ENCODE measurements around the gene CMTR1. TPM values are rescaled to one million over a fixed set of nuclear protein-coding genes. Genes with fewer than 3 reads are reported as not detected.

Gene CMTR1
- polyA plus RNA-seq, 1 donor from 2014 or later, result 64.1 TPM

- Histone ChIP-seq H3K4me2 (ENCODE audit: low read length) (no peak overlapping the region), H4K20me1 (ENCODE audit: insufficient read depth) (no peaks in the 10 kb centered on the region)
- no peak for TF ChIP-seq TAF1 (IDR thresholded peaks at IDR 0.05; ENCODE audit: low read depth)
- TF ChIP-seq RAD21 (conservative IDR thresholded peaks at IDR 0.05), result no peak
- no peak for TF ChIP-seq REST (IDR thresholded peaks at IDR 0.05; ENCODE audit: borderline replicate concordance)
- TF ChIP-seq POLR2AphosphoS5 (IDR thresholded peaks at IDR 0.05), result no peak
- no peak for TF ChIP-seq EP300 (conservative IDR thresholded peaks at IDR 0.05; ENCODE audit: poor library complexity, severe bottlenecking)
- no peak for TF ChIP-seq EZH2 (IDR thresholded peaks at IDR 0.05; ENCODE audit: borderline replicate concordance, insufficient read depth, low read length, poor library complexity, severe bottlenecking)
Measured at GRCh38 chr6:37396571-37397180, 36.3 kb upstream of the CMTR1 start.

GRCh38 chr6:37399131-37399530, 33.9 kb upstream of the CMTR1 start:
- Histone ChIP-seq H3K79me2 (replicated peaks; ENCODE audit: insufficient read depth, low read length) (no peaks in the 10 kb centered on the region), H3K36me3 (ENCODE audit: insufficient read depth, low read length) (no peaks in the 10 kb centered on the region), H3K4me3 (ENCODE audit: low read length) (no peak overlapping the region), H3K9me3 (ENCODE audit: low read length) (no peaks in the 10 kb centered on the region), H3K27me3 (ENCODE audit: insufficient read depth, low read depth, low read length) (no peaks in the 10 kb centered on the region), H3K27ac (ENCODE audit: low read length) (no peak overlapping the region), H2AFZ (ENCODE audit: low read depth, low read length) (no peak overlapping the region), H3F3A (ENCODE audit: insufficient read depth, low read length, poor library complexity, severe bottlenecking) (no peaks in the 10 kb centered on the region), H3K9ac (ENCODE audit: low read length) (no peak overlapping the region), H3K9me2 (ENCODE audit: insufficient read depth, low read length) (no peaks in the 10 kb centered on the region), H4K20me1 (ENCODE audit: insufficient read depth) (no peaks in the 10 kb centered on the region), H3K4me2 (ENCODE audit: low read length) (no peak overlapping the region)
- TF ChIP-seq EZH2 (IDR thresholded peaks at IDR 0.05; ENCODE audit: borderline replicate concordance, insufficient read depth, low read length, poor library complexity, severe bottlenecking) (no peak), SMC3 (conservative IDR thresholded peaks at IDR 0.05; ENCODE audit: poor library complexity) (no peak), REST (IDR thresholded peaks at IDR 0.05; ENCODE audit: borderline replicate concordance) (no peak), CTCF (IDR thresholded peaks at IDR 0.05; ENCODE audit: poor library complexity, severe bottlenecking) (no peak), TAF1 (IDR thresholded peaks at IDR 0.05; ENCODE audit: low read depth) (no peak)

More at GRCh38 chr6:37396571-37397180, 36.3 kb upstream of the CMTR1 start:
- no peaks in the 10 kb centered on the region for H3K9me2 ChIP-seq (ENCODE audit: insufficient read depth, low read length)
- no peak overlapping the region for H3K4me3 ChIP-seq (ENCODE audit: low read length)
- no peaks in the 10 kb centered on the region for H3K27me3 ChIP-seq (ENCODE audit: insufficient read depth, low read depth, low read length)
- H2AFZ ChIP-seq (ENCODE audit: low read depth, low read length), result no peak overlapping the region
- no peaks in the 10 kb centered on the region for H3K79me2 ChIP-seq (replicated peaks; ENCODE audit: insufficient read depth, low read length)
- no peaks in the 10 kb centered on the region for H3K9me3 ChIP-seq (ENCODE audit: low read length)
- H3K9ac ChIP-seq (ENCODE audit: low read length), result no peak overlapping the region
- H3K27ac ChIP-seq (ENCODE audit: low read length), result no peak overlapping the region
- H3F3A ChIP-seq (ENCODE audit: insufficient read depth, low read length, poor library complexity, severe bottlenecking), result no peaks in the 10 kb centered on the region
- H3K36me3 ChIP-seq (ENCODE audit: insufficient read depth, low read length), result no peaks in the 10 kb centered on the region

Data from neural cell (in vitro differentiated cells).